Activated CD8-positive, alpha-beta memory T cell treated with anti-CD3 and anti-CD28 coated beads, Interleukin-2, amount 10 ng/mL, durations not matched to agents 7 days and 5 days (primary cell): ENCODE measurements around the gene CCL3. TPM values are rescaled to one million over a fixed set of nuclear protein-coding genes. Genes with fewer than 3 reads are reported as not detected.
"Not testable (repeated sequence)": the region's sequence is repeated elsewhere in the genome, so short reads cannot be mapped to it uniquely, and the experiment has no call there.

ENCODE experiments used
- ATAC-seq: fragments of 150-1000 bp; cut with Tn5 transposase; one replicate; pipeline ENCODE4 v1.10.0; 2021; ENCODE audit warnings: moderate library complexity
- CTCF ChIA-PET: fragments of 350-600 bp; sonication (Branson Sonifier 250); formaldehyde crosslinking; loops from one replicate; lab custom pipeline; 2021; ENCODE audit warnings: antibody characterized with exemption; lab: Charles Lee
- DNase-seq: peaks from one replicate; pipeline ENCODE4 v3.0.0-alpha.2; 2020
- H3K27ac Mint-ChIP-seq: one replicate; pipeline ENCODE4 v1.8.0; 2021; ENCODE audit warnings: mild to moderate bottlenecking, mixed read lengths
- H3K27me3 Mint-ChIP-seq: one replicate; pipeline ENCODE4 v1.8.0; 2021; ENCODE audit warnings: mixed read lengths
- H3K36me3 Mint-ChIP-seq: one replicate; pipeline ENCODE4 v1.8.0; 2021; ENCODE audit warnings: mild to moderate bottlenecking, mixed read lengths
- H3K4me1 Mint-ChIP-seq: one replicate; pipeline ENCODE4 v1.8.0; 2021; ENCODE audit warnings: mixed read lengths
- H3K4me3 Mint-ChIP-seq: one replicate; pipeline ENCODE4 v1.8.0; 2021; ENCODE audit warnings: mild to moderate bottlenecking, moderate library complexity, mixed read lengths
- H3K9me3 Mint-ChIP-seq: one replicate; pipeline ENCODE4 v1.8.0; 2022; ENCODE audit warnings: low read depth, mixed read lengths
- total RNA-seq, 2 experiments: library from RNA; stranded (reverse); gene quantifications; one replicate each; pipeline ENCODE4 v1.2.3, GENCODE V29; 2021

CCL3 gene
- total RNA-seq, 2 experiments from 2014 or later, result 77.2 to 634 TPM

- CTCF ChIA-PET, result interaction anchor here (1.7 to 1.8 kb wide), 3 partner anchors 38 to 142 kb away, joined by 4 to 7 read pairs (median 6); no protein-coding TSS in a partner anchor
- Mint-ChIP-seq H3K27me3 (no peaks in the 10 kb centered on the region), H3K4me3 (no peak overlapping the region), H3K9me3 (peaks cover 15% of the 10 kb centered on the region), H3K4me1 (peaks cover 24% of the 10 kb centered on the region), H3K36me3 (peaks cover 21% of the 10 kb centered on the region), H3K27ac (no peak overlapping the region)
- DNase-seq (no peak), ATAC-seq (no peak)
These were observed 21.1 kb upstream of the CCL3 start for GRCh38 chr17:36111068-36111490.

GRCh38 chr17:36108265-36108664 lies 18.3 kb upstream of the CCL3 start:
- peaks cover 21% of the 10 kb centered on the region for H3K36me3 Mint-ChIP-seq
- ATAC-seq, H3K27me3 Mint-ChIP-seq, H3K4me3 Mint-ChIP-seq, CTCF ChIA-PET, DNase-seq: not testable (repeated sequence)
- peaks cover 11% of the 10 kb centered on the region for H3K9me3 Mint-ChIP-seq
- H3K27ac Mint-ChIP-seq, result peak overlapping the region; percentile 61
- peaks cover 49% of the 10 kb centered on the region for H3K4me1 Mint-ChIP-seq

- Mint-ChIP-seq H3K36me3 (peaks cover 19% of the 10 kb centered on the region), H3K27me3 (no peaks in the 10 kb centered on the region), H3K4me1 (peaks cover 56% of the 10 kb centered on the region), H3K4me3 (no peak overlapping the region), H3K9me3 (peaks cover 8% of the 10 kb centered on the region), H3K27ac (peak overlapping the region; percentile 61)
- CTCF ChIA-PET, result interaction anchor here (1.6 to 1.9 kb wide), 2 partner anchors 35 to 131 kb away, joined by 5 read pairs; no protein-coding TSS in a partner anchor
- peak; percentile 64 for DNase-seq
- ATAC-seq, result peak; percentile 11
These were observed 17.7 kb upstream of the CCL3 start for GRCh38 chr17:36107660-36108059.

GRCh38 chr17:36106493-36106835 lies 16.5 kb upstream of the CCL3 start:
- peaks cover 58% of the 10 kb centered on the region for H3K4me1 Mint-ChIP-seq
- H3K9me3 Mint-ChIP-seq, result no peaks in the 10 kb centered on the region
- DNase-seq (no peak), ATAC-seq (no peak)
- peaks cover 11% of the 10 kb centered on the region for H3K36me3 Mint-ChIP-seq
- H3K27ac Mint-ChIP-seq, result peak overlapping the region; percentile 91
- CTCF ChIA-PET, result interaction anchor here (1.6 to 1.9 kb wide), 2 partner anchors 33 to 130 kb away, joined by 5 read pairs; no protein-coding TSS in a partner anchor
- H3K27me3 Mint-ChIP-seq, result no peaks in the 10 kb centered on the region
- no peak overlapping the region for H3K4me3 Mint-ChIP-seq

- peaks cover 9% of the 10 kb centered on the region for H3K36me3 Mint-ChIP-seq
- DNase-seq (no peak), ATAC-seq (no peak)
- peak overlapping the region; percentile 91 for H3K27ac Mint-ChIP-seq
- CTCF ChIA-PET, result interaction anchor here (1.6 to 1.9 kb wide), 2 partner anchors 33 kb away, joined by 5 to 7 read pairs; no protein-coding TSS in a partner anchor
- peak overlapping the region; percentile 80 for H3K4me3 Mint-ChIP-seq
- H3K4me1 Mint-ChIP-seq, result peaks cover 58% of the 10 kb centered on the region
- no peaks in the 10 kb centered on the region for H3K9me3 Mint-ChIP-seq
- H3K27me3 Mint-ChIP-seq, result no peaks in the 10 kb centered on the region
These were observed 16.0 kb upstream of the CCL3 start for GRCh38 chr17:36105781-36106492.

- DNase-seq (no peak), ATAC-seq (peak; percentile 3)
- no peaks in the 10 kb centered on the region for H3K9me3 Mint-ChIP-seq
- H3K27ac Mint-ChIP-seq, result peak overlapping the region; percentile 91
- peaks cover 8% of the 10 kb centered on the region for H3K36me3 Mint-ChIP-seq
- no peaks in the 10 kb centered on the region for H3K27me3 Mint-ChIP-seq
- H3K4me1 Mint-ChIP-seq, result peaks cover 63% of the 10 kb centered on the region
- CTCF ChIA-PET, result interaction anchor here (0.8 to 1.6 kb wide), 2 partner anchors 32 to 45 kb away, joined by 3 to 7 read pairs; no protein-coding TSS in a partner anchor
- H3K4me3 Mint-ChIP-seq, result peak overlapping the region; percentile 80
These were observed 14.8 kb upstream of the CCL3 start for GRCh38 chr17:36104701-36105181.

- peak overlapping the region; percentile 80 for H3K4me3 Mint-ChIP-seq
- DNase-seq, H3K27me3 Mint-ChIP-seq, H3K36me3 Mint-ChIP-seq, H3K9me3 Mint-ChIP-seq: not testable (repeated sequence)
- ATAC-seq, result peak; percentile 17
- CTCF ChIA-PET, result interaction anchor here (0.8 to 1.6 kb wide), 2 partner anchors 32 to 45 kb away, joined by 3 to 7 read pairs; no protein-coding TSS in a partner anchor
- peak overlapping the region; percentile 91 for H3K27ac Mint-ChIP-seq
- peaks cover 68% of the 10 kb centered on the region for H3K4me1 Mint-ChIP-seq
These were observed 14.3 kb upstream of the CCL3 start for GRCh38 chr17:36104246-36104645.

- Mint-ChIP-seq H3K27ac (peak within 1 kb of the TSS; percentile 91), H3K4me1 (peaks cover 73% of the 10 kb centered on the region), H3K4me3 (peak within 1 kb of the TSS; percentile 80), H3K36me3 (peaks cover 10% of the 10 kb centered on the region)
- ATAC-seq (peak; percentile 70), DNase-seq (peak; percentile 79)
- CTCF ChIA-PET, result interaction anchor here (0.9 to 1.5 kb wide), 3 partner anchors 31 to 134 kb away, joined by 3 to 5 read pairs (median 3); no protein-coding TSS in a partner anchor
- H3K9me3 Mint-ChIP-seq, H3K27me3 Mint-ChIP-seq: not testable (repeated sequence)
These were observed 13.5 kb upstream of the CCL3 start, which contains the start of gene CCL4 for GRCh38 chr17:36103401-36103975. CCL4 (plus strand) TSS chr17:36103827; CDS start chr17:36103906, 79 bp downstream.

- ATAC-seq, result not testable (repeated sequence)
These were observed 9.1 kb upstream of the CCL3 start for GRCh38 chr17:36099004-36099403.

GRCh38 chr17:36095992-36096391 lies 6.0 kb upstream of the CCL3 start:
- H3K4me3 Mint-ChIP-seq, result no peak overlapping the region
- H3K36me3 Mint-ChIP-seq, result peaks cover 12% of the 10 kb centered on the region
- no peaks in the 10 kb centered on the region for H3K9me3 Mint-ChIP-seq
- H3K27me3 Mint-ChIP-seq, result peaks cover 5% of the 10 kb centered on the region
- DNase-seq, result no peak
- peak overlapping the region; percentile 64 for H3K27ac Mint-ChIP-seq
- CTCF ChIA-PET, result interaction anchor here (1.0 to 1.1 kb wide), 2 partner anchors 10 to 23 kb away, joined by 4 to 6 read pairs; no protein-coding TSS in a partner anchor
- H3K4me1 Mint-ChIP-seq, result peaks cover 76% of the 10 kb centered on the region
- no peak for ATAC-seq

More at GRCh38 chr17:36099004-36099403, 9.1 kb upstream of the CCL3 start:
- H3K27me3 Mint-ChIP-seq, H3K4me3 Mint-ChIP-seq, H3K9me3 Mint-ChIP-seq, CTCF ChIA-PET, DNase-seq: not testable (repeated sequence)
- peak overlapping the region; percentile 6 for H3K27ac Mint-ChIP-seq
- peaks cover 64% of the 10 kb centered on the region for H3K4me1 Mint-ChIP-seq
- peaks cover 11% of the 10 kb centered on the region for H3K36me3 Mint-ChIP-seq

- H3K27me3 Mint-ChIP-seq, result peaks cover 5% of the 10 kb centered on the region
- no peak overlapping the region for H3K4me3 Mint-ChIP-seq
- CTCF ChIA-PET, result no interaction called here
- peaks cover 81% of the 10 kb centered on the region for H3K4me1 Mint-ChIP-seq
- H3K27ac Mint-ChIP-seq, result peak overlapping the region; percentile 67
- no peak for ATAC-seq
- peaks cover 12% of the 10 kb centered on the region for H3K36me3 Mint-ChIP-seq
- no peaks in the 10 kb centered on the region for H3K9me3 Mint-ChIP-seq
- no peak for DNase-seq
These were observed 4.8 kb upstream of the CCL3 start for GRCh38 chr17:36094746-36095145.

- Mint-ChIP-seq H3K9me3 (no peaks in the 10 kb centered on the region), H3K4me1 (peaks cover 81% of the 10 kb centered on the region), H3K27ac (peak overlapping the region; percentile 70), H3K4me3 (no peak overlapping the region), H3K36me3 (peaks cover 12% of the 10 kb centered on the region), H3K27me3 (peaks cover 5% of the 10 kb centered on the region)
- CTCF ChIA-PET, result no interaction called here
- DNase-seq (no peak), ATAC-seq (no peak)
These were observed 4.3 kb upstream of the CCL3 start for GRCh38 chr17:36094232-36094631.

- Mint-ChIP-seq H3K36me3 (peaks cover 14% of the 10 kb centered on the region), H3K27ac (peak overlapping the region; percentile 68), H3K4me1 (peaks cover 85% of the 10 kb centered on the region)
- not testable (repeated sequence) for H3K9me3 Mint-ChIP-seq, DNase-seq, H3K4me3 Mint-ChIP-seq, ATAC-seq, H3K27me3 Mint-ChIP-seq
- CTCF ChIA-PET, result interaction anchor here (1.6 to 4.6 kb wide), 2 partner anchors 10 to 20 kb away, joined by 5 to 24 read pairs; no protein-coding TSS in a partner anchor
These were observed 2.8 kb upstream of the CCL3 start for GRCh38 chr17:36092715-36093114.
